Stimulated activated CD4-positive, alpha-beta T cell treated with anti-CD3 and anti-CD28 coated beads, Interleukin-2, amount 100 ng/mL, for 48 hours (primary cell): Measurements from ENCODE around the gene PXK.
"Not testable (repeated sequence)": the region's sequence is repeated elsewhere in the genome, so short reads cannot be mapped to it uniquely, and the experiment has no call there.

Experiments
- DNase-seq, 2 donors: peaks; one replicate each; pipeline ENCODE4 v3.0.0-alpha.2; 2020

Gene PXK

DNA sequence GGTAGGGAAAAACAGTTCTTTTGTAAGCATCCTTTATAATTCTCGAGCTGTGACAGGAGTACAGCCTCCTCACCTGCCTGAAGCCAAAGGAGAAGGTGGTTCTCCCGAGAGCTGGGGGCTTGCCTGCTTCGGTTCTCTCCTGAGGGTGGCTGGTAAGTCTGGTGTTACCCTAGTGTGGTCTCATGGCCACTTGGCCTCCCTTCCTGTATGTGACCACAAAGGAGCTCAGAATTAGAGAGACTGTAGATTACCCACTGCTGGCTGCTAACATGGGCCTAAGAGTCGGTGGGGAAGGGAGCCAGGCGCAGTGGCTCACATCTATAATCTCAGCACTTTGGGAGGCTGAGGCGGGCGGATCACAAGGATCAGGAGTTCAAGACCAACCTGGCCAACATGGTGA is 88.3 kb downstream of the PXK start:
- no peak for DNase-seq

DNA sequence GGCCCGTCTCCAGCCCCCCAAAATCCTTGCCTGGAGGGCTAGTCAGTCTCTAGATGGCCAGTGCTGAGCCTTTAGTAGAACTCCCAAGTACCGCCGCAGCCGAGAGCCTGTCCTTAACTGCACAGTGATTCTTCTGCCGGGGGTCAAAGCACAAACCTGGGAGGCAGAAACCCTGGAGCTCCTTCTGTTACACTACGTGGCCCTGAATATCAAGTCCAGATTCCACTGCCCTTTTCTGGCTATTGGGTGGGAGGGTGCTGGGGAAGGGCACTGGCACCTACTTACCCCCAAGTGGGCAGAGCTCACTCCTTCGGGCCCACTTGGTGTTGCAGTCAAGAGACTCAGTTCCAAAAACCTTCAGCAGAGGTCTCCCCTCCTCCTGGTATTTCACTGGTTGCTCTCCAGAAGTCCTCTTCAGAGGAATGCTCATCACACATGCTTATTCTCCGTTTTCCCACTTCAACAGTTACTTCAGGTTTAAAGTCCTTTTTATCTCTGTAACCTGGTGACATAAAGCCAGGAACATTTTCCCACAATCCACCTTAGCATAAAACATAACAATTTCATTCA is 90.1 kb downstream of the PXK start:
- no peak for DNase-seq

DNA sequence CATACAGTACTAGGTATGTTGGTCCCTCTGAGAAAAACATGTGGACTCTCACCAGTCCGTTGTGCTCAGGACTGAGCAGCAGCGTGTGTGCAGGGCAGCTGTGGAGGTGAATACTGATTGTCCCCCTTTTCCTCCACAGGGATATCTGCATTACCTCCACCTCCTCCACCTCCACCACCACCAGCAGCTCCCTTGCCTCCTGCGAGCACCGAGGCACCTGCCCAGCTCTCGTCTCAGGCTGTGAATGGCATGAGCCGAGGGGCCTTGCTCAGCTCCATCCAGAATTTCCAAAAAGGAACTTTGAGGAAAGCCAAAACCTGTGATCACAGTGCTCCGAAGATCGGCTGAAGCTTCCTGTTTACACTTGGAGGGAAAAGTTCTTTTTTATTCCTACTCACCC is 91.9 kb downstream of the PXK start:
- no peak for DNase-seq

DNA sequence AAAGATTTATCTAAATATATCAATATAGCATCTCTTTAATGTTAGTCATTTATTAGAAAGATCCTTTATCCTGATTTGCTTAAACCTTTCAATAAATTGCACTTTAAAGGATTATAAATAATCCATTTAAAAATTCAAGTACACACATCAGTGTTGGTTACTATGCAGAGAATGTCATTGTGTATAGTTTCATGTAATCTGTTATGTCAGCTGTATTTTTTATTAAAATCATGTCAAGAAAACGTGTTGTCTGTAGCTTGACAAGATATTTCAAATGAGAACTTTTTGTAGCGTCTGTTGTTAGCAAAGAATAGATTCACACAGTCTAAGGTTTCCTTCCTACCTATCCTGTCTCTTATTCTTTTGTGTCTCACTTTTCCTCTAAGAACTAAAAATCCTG is 93.1 kb downstream of the PXK start:
- DNase-seq, result no peak

DNA sequence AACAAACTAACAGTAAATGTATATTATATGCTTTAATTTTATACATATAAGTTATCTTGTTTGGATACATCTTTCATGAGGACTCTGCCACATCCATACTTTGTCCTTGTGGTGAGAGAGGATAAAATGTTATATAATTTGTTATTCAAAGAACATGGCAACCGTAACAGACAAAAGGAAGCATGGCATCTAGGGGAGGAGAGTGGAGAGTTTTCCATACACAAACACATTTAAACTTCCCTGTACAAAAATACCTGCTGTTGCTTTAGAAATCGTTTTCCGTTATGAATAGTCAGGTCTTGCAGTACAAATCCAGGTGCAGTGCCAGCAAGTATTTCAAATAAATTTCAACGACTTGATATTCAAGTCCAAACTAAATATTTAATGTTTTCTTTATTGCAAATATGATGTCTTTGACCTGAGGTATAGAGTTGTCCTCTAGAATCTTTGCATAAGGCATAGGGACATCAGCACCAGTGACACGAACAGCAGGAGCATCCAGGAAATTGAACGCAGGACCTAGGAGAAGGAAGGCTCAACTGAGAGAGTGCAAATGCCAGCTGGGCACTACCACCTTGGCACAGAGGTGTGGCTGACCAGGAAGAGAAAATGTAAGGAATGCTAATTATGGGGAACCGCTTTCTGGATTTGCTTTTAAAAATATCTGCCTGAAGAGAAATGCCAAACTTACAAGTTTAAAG is 95.1 kb downstream of the PXK start:
- DNase-seq, result no peak

DNA sequence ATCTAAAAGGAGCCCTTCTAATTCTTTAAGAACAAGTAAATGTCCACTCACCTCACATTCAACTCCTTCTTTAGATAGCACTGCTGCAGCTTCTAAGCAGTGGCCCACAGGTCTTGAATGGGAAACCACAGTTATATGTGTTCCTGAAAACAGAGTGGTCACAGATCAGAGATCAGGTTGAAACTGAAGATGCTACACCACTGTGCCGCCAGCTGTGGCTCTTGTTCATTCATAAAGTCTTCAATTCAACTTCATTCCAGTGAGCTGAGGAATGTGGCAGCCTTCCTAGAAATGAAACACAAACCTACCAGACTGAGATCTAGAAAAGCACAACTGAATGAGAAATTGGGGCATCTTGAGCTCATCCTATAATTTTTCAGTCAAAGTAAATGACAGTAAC is 97.0 kb downstream of the PXK start:
- DNase-seq, result no peak

DNA sequence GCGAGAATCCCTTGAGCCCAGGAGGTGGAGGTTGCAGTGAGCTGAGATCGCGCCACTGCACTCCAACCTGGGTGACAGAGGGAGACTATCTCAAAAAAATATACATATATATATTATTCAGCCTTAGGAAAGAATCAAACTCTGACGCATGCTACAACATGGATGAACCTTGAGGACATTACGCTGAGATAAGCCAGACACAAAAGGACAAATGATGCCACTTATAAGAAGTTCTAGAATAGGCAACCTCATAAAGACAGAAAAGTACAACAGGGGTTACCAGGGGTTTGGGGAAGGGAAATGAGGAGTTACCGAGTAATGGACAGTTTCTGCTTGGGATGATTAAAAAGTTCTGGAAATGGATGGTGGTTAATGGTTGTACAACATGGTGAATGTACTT is 100.2 kb downstream of the PXK start:
- DNase-seq, result no peak

DNA sequence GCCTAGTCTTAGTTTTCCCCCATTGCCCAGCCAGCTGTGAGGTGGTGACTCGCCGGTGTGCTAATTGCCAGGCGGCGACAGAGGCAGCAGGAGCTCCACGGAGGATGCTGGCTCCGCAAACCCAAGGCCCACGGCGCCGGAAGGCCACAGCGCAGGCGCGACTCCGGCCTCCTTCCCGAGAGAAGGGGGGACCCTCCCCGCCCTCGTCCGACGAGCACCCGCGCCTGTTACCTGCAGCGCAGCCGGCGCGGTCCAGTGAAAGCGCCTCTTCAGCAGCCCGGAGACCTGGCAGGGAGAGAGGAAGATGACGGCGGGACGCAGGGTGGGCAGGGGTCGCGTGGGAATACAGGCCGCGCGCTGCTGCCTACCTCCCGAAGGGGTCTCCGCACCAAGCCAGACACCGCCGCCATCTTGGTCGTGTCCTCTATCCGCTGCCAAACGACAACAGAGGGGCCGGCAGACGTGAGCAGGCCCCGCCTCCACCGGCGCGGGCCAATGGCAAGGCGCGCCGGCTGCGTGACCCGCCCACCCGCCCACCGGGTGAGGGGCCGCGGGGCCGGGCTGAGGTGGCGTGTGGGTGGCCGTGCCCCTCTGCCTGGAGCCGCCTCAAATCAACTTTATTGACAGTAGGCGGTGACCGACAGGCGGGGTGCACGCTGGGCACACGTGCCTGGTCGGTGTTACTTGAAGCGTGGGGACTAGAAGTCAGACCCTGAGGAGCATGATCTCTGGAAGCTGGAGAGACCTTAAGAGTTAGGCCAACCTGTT is 100.9 kb downstream of the PXK start, which contains the start of gene PDHB:
Gene PDHB, minus strand, starts transcription at position 433 of the 768 bp plus-strand sequence. Its CDS starts 23 bp downstream, at position 410.
- DNase-seq, result peak; percentile 83

DNA sequence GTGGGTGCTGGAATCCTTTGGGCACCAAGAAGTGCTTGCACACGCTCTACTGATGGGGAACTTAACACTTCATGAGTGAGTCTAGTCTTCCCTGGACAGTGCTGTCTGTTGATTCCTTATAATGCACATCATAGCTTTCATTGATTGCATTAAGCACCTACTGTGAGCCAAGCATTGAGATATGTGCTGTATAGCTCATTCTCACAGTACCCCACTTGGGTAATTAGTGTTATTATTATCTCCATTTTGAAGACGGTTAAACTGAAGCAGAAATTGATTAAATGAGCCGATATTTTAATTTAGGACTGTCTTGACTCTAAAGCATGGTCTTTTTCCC is 101.4 kb downstream of the PXK start:
- no peak for DNase-seq

DNA sequence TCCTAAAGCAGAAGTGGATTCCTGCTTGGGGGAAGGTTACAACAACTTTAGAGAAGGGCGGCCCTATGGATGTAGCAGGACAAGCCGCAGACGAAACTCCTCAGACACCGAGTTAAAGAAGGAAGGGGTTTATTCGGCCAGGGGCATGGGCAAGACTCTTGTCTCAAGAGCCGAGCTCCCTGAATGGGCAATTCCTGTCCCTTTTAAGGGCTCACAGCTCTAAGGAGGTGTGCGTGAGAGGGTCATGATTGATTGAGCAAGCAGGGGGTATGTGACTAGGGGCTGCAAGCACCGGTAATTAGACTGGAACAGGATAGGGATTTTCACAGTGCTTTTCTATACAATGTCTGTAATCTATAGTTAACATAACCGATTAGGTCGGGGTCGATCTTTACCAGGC is 101.8 kb downstream of the PXK start:
- no peak for DNase-seq

DNA sequence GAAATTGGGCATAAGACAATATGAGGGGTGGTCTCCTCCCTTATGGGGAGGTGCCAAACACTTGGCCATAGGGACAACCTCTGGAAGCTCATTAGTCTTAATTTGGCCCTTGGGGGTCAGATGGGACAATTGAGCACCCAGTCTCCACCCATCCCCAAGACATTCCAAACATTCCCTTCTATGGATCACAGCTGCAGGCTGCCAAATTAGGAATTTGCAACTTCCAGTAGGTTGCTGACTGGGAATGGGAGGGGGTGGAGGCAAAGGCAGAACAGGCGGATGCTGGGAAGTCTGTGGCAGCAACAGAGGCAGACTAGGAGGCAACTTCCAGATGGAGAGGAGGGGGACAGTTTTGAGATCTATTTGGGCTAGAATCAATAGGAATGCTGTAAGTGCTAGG is 102.3 kb downstream of the PXK start:
- DNase-seq, result no peak

DNA sequence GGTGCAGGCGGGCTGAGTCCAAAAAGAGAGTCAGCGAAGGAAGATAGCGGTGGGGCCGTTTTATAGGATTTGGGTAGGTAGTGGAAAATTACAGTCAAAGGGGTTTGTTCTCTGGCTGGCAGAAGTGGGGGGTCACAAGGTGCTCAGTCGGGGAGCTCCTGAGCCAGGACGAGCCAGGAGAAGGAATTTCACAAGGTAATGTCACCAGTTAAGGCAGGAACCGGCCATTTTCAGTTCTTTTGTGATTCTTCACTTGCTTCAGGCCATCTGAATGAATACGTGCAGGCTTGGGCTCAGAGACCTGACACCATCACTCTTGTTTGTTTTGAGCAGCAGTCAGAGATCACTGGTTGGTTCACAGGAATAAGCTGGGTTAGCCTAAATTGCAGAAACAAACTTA is 104.6 kb downstream of the PXK start:
- not testable (repeated sequence) for DNase-seq

DNA sequence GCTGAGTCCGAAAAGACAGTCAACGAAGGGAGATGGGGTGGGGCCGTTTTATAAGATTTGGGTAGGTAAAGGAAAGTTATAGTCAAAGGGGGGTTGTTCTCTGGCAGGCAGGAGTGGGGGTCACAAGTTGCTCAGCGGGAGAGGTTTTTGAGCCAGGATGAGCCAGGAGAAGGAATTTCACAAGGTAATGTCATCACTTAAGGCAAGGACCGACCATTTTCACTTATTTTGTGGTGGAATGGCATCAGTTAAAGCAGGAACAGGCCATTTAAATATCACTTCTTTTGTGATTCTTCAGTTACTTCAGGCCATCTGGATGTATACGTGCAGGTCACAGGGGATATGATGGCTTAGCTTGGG is 108.3 kb downstream of the PXK start:
- not testable (repeated sequence) for DNase-seq

DNA sequence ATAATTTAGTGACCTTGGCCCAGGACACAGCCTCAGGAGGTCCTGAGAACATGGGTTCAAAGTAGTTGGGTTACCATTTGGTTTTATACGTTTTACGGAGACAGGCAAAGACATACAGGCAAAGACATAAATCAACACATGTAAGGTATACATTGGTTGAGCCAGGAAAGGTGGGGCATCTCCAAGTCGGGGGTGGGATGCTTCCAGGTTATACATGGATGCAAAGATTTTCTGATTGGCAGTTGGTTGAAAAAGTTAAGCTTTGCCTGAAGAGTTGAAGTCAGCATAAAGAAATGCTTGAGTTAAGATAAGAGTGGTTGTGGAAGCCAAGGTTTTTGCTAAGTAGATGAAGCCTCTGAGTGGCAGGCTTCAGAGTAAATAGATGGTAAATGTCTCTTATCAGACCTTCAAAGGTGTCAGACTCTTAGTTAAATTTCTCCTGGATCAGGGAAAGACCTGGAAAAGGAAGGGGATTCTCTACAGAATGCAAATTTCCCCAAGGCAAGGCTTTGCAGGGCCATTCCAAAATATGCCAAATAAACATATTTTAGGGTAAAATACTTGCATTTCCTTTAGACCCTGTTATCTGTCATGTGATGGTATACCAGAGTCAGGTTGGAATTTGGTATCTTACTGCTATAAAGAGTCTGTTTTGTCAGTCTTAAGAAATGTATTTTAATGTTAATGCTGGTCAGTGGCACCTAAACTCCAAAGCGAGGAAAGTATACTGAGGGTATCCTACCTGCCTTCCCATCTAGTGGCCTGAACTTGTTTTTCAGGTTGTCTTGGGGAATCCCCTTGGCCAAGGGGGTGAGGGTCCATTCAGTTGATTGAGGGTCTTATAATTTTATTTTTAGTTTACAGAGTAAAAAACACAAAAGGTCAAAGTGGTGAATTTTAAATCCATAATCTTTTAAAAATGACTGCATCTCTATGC is 109.1 kb downstream of the PXK start:
- DNase-seq, result no peak

DNA sequence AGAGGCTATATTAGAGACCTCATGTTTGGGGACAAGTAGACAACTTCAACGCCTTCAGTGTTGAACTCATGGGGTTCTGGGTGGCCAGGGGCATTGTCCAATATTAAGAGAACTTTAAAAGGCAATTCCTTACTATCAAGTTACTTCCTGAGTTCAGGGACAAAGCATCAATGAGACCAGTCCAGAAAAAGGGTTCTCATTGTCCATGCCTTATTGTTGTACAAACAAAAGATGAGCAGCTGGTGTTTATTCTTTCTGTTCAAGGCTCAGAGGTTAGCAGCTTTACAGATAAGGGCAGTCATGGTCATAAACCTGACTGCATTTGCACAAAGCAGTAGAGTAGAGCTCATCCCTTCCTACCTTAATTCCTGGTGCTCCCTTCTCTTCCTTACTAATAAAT is 119.5 kb downstream of the PXK start:
- DNase-seq, result no peak

DNA sequence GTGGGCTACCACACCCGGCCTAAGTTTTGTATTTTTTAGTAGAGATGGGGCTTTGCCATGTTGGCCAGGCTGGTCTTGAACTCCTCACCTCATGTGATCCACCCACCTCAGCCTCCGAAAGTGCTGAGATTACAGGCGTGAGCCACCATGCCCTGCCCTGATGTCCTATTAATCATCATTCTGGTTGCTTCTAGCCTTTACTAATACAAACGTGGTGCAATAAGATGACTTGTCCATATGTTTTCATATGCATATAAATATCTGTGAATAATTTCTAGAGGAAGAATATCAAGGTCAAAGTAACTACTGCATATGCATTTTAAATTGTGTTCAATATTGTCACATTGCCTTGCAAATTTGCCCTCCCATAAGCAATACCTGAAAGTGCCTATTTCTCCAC is 126.5 kb downstream of the PXK start:
- no peak for DNase-seq

DNA sequence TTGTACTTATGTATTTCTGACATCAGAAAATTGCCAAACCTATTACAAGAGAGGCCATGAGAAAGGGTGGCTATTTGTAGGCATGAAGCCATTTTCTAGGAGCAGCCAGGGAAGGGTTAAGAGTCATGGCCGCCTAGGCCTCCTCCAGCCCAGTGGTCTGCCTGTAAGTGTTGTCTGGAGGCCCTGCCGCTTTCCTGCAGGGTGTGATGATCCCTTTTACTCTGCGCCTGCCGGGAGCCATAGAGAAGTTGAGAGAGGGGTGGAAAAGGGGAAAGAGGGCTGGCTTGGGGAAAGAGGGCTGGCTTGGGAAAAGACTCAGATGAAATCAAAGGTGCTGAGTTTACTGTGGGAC is 130.1 kb downstream of the PXK start:
- no peak for DNase-seq

DNA sequence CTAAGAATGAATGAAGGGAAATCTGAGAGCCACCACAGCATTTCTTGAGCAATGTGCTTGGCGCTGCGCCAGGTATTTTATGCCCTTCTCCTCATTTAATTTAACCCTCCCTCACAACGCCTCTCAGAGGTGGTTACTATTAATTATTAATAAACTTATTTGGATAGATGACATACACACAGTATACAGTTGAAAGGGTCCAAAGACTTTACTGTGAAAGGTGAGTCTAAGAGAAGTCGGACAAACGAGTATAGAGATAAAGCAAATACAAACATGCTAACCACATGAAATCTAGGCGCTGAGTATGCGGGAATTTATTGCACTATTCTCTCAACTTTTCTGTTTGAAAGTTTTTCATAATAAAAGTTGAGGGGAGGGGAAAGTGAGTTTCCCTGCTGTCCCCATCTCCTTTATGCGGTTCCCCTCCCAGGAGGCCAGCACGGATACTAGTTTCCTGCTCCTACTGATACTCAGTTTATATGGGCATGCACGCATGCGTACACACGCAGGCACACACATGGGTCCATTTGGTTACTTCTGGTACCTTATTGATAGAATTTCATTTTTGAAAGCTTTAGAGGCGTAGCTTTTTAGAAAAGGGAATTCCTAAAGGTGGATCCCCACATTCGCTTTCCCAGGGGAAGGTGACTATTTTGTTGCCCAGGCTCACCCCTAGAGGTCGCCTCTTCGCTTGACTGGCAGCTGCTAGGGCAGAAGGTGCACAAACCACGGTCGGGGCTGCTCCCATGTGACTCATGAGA is 130.7 kb downstream of the PXK start:
- DNase-seq, result peak; percentile 72 to 73

DNA sequence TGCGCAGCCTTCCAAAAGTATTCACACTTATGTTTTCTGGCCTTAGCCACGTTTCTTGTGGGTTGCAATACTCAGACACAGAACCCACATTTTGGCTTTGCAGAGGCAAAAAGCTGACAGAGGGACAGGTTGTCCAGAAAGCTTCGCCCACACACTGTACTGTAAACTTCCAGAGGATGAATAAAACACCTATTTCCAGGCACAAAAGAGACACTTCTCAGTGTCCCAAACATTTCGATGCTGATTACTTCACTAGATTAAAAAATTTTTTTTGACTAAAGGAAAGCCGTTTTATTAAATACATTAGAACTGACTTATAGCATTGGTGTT is 131.2 kb downstream of the PXK start:
- no peak for DNase-seq

DNA sequence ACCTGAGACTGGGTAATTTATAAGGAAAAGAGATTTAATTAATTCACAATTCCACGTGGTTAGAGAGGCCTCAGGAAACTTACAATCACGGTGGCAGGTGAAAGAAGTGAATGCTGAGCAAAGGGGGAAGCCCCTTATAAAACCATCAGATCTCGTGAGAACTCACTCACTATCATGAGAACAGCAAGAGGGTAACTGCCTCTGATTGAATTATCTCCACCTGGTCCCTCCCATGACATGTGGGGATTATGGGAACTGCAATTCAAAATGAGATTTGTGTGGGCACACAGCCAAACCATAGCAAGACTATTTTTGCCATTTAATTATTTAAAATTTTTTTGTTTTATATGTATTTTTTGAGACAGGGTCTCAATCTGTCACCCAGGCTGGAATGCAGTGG is 132.2 kb downstream of the PXK start:
- peak in 1 of 2 donors; percentile 15 for DNase-seq

DNA sequence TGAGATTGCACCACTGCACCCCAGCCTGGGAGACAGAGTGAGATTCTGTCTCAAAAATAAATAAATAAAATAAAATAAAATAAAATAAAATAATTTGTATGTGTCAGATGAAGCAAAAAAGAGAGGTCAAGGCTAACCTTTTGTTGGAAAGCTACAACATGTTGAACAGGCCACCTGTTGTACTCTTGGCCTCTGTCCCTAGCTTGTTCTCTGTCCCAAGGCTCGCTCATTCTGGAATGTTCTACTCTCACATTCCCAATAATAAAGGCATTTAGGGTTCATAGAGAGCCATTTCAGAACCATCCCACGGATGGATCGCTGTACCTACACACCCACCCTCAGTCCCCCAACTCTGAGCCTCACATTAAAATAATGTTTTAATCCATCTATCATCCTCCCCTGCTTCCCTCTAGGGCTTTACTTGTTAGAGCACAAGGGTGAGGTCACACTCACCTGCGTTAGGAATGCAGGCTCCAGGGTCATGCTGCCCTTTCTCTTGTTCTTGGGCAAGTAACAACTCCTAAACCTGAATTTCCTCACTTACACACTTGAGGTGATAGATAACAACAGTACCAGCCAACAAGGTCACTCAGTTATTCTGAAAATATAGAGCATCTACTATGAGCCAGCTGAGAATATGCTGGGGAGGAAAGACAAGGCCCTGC is 134.3 kb downstream of the PXK start:
- DNase-seq, result no peak

DNA sequence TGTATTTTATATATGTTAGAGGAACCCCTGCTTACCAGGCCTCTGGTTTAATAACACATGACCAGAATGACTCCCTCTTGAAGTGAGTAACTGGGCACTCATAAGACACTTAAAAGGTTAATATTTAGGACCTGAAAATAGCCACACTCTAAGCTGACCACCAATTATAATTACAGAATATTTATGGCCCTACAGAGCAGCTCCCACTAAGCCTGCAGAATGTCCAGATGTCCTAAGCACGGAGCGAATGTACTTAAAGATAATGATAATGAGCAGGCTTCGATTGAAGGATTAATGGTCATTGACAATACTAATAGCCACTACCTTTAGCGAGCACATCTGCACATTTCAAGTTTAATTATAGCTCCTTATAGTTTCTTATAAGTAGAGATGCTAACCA is 136.4 kb downstream of the PXK start:
- no peak for DNase-seq
